Bone marrow (tissue), 2 donors: Measurements from ENCODE around the gene PTGDS.
A peak's percentile ranks its signal among the peaks of the same experiment; 100 is the strongest.

Source experiments
- DNase-seq, 2 donors: peaks; one replicate each; lab custom pipeline; 2025; lab: John Stamatoyannopoulos, UW

PTGDS gene

DNA sequence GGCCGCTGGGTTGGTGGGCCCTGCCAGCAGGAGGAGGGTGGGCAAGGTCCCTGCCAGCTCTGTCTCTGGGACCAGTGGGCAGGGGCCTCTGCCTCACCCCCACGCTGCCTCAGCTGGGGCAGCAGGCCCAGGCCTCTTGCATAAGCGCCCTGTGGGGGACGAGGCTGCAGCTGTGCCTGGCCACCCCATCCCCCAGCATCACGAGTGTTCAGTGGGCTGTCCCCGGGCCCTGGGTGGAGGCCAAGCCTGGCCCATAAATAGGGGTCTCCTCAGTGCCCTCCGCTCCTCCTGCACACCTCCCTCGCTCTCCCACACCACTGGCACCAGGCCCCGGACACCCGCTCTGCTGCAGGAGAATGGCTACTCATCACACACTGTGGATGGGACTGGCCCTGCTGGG lies at the start of gene PTGDS:
Gene PTGDS, plus strand, starts transcription at position 282 of the 400 bp plus-strand sequence. Its CDS starts 75 bp downstream, at position 357.
- no peak for DNase-seq

DNA sequence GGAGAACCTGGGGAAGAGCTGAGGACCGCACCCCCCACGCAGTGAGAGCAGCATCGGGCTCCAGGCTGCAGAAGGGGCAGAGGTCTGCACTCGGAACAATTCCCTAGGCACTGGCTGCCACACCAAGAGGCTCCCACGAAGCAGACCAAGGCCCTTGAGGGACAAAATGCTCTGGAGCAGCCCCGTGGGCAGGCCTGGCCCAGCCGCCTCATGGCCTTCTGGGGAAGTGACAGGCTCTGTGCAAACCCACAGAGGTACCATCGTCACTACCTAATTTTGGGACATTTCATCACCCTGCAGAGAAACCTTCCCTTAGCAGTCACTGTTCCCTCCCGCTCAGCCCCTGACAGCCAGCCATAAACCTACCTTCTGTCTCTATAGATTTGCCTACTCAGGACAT lies 48.7 kb upstream of the PTGDS start:
- no peak for DNase-seq

DNA sequence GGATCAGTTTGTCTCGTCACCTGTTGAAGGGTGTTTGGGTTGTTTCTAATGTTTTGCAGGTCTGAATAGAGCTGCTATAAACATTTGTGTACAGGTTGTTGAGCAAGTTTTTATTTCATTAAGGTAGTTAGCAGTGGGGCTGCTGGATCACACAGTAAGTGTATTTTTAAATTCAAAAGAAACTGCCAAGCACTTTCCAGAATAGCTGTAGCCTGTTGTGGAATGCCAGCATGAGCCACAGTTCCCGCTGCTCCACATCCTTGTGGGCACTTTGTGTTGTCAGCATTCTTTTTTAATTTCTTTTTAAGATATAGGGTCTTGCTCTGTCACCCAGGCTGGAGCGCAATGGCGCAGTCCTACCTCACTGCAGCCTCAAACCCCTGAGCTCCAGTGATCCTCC lies 47.3 kb upstream of the PTGDS start:
- DNase-seq, result no peak

DNA sequence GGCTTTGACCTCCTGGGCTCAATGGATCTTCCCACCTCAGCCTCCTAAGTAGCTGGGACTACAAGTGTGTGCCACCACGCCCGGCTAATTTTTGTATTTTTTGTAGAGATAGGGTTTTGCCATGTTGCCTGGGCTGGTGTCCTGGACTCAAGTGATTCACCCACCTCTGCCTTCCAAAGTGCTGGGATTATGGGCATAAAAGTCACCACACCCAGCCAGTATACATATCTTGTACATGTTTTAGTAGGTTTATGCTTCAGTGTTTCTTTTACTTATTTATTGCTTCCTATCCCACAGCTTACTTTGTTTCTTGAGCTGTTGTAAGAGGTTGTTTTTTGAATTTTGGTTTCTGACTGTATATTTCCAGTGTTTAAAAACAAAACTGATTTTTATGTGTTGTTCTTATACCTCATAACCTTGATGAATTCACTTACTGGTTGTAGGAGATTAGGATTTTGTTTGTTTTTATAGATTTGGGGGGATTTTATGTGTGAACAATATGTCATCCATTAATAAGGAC lies 45.6 kb upstream of the PTGDS start:
- no peak for DNase-seq

DNA sequence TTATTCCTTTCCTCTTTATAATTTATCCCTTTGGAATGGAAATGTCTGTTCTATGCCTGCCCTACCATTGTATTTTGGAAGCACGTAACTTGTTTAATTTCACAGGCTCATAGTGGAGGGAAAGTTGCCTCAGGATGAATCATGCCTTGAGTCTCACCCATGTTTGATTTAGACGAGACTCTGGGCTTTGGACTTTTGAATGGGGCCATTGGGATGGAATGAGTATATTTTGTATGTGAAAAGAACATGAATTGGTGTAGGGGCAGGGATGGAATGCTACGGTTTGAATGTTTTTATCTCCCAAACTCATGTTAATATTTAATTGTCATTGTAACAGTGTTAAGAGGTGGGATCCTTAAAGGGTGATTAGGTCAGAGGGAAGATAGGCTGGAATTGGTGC lies 43.0 kb upstream of the PTGDS start:
- no peak for DNase-seq

DNA sequence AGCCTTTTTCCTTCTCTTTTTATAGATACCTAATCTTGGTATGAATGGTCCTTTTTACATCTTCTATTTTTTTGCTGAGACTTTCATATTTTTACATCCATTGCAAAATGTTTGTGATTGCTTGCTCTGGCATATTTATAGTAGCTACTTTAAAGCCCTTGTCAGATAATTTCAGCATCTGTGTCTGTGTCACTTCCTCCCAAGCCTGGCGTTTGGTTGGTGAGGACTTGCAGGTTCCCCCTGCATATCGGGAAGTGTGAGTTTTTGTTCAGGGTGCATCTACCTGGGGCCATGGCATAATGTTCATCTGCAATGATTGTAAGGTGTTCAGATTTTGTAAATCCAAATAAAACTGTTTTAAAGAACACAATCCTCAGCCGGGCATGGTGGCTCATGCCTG lies 41.7 kb upstream of the PTGDS start:
- no peak for DNase-seq

DNA sequence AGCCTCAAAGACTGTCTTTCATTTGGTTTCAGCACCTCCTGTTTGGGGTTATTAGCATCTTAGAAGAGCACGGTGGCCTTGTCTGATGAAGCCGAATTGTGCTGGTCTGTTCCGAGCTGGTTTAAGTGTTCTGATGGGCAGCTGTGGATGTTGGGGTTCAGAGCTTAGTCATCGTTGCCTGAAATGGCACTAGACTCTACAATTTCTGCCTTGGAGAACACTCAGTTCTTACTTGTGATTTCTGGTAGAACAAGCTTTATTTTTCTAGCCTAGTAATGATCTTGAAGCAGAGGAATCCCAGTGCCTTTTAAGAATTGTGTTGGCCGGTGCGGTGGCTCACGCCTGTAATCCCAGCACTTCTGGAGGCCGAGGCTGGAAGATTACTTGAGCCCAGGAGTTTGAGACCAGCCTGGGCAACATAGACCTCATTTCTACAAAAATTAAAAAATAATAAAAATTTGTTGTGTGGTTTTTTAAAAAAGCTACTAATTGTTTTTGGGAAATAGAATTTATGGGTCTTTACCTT lies 40.6 kb upstream of the PTGDS start:
- no peak for DNase-seq

DNA sequence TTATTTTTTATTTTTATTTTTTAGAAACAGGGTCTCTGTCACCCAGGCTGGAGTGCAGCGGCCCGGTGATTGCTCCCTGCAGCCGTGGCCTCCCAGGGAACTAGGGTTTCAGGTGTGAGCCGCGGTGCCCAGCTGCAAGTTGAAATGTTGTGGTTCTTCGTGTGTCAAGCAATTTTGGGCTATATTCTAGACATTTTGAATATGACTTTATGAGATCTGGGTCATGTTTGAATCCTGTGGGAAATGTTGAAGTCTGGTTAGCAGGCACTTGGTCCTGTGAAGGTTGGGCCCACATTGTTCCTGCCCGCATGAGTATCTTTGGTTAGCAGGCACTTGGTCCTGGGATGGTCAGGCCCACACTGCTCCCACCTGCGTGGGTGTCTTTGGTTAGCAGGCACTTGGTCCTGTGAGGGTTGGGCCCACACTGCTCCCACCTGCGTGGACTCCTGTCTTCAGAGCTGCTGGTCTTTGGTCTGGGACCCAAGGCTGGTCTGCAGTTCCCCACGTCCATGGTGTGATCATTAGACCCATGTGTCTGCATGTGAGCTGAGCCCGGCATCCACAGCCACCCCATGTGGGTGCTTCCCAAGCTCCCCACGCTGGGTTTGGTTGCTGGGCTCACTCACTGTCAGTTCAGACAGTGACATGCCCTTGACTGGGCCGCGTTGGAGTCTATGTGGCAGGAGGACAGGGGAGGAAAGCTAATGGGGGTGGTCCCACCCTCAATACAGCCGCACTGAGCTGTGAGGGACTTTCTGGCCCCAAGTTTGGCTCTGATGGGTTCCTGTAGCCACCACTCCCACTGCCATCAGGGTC lies 39.9 kb upstream of the PTGDS start:
- DNase-seq, result no peak

DNA sequence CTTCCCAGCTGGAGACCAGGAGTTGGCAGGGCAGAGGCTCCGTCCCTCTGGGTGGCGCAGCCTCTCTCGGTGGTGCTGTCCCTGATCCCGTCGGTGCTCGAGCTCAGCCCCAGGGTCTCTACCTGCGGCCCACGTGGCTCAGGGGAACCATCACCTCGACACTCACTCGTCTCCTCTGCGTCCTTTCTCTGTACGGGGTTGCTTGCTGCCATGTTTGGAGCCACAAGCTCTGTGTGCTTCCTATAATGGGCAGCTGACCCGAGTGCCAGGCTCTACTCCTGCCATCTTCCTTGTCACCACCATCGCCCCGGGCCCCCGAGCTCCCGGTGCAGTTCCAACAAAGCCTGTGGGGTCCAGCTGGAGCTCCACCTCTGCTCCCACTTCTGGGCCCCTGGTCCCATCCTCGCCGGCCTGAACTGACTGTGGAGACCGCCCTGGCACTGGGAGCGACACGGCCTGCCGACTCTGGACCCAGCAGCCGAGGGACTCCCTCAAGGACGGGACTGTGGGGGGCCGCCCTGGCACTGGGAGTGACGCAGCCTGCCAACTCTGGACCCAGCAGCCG lies 37.8 kb upstream of the PTGDS start:
- DNase-seq, result no peak

DNA sequence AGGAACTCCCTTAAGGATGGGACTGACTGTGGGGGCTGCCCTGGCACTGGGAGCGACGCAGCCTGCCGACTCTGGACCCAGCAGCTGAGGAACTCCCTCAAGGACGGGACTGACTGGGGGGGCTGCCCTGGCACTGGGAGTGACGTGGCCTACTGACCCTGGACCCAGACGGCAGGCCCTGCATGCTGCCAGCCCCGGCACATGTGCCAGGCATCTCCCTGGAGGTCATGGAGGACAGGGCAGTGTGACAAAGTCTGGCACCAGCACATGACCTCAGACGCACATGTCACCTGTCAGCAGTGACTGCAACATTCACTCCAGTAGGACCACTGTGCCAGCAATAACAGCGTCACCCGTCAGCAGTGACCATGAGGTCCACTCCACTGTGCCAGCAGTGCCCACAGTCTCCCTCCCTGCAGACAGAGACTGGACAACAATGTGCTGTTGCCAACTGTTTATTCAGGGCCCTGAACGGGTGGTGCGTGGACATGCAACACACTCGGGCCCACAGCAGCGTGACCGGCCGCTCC lies 37.2 kb upstream of the PTGDS start:
- DNase-seq, result no peak

DNA sequence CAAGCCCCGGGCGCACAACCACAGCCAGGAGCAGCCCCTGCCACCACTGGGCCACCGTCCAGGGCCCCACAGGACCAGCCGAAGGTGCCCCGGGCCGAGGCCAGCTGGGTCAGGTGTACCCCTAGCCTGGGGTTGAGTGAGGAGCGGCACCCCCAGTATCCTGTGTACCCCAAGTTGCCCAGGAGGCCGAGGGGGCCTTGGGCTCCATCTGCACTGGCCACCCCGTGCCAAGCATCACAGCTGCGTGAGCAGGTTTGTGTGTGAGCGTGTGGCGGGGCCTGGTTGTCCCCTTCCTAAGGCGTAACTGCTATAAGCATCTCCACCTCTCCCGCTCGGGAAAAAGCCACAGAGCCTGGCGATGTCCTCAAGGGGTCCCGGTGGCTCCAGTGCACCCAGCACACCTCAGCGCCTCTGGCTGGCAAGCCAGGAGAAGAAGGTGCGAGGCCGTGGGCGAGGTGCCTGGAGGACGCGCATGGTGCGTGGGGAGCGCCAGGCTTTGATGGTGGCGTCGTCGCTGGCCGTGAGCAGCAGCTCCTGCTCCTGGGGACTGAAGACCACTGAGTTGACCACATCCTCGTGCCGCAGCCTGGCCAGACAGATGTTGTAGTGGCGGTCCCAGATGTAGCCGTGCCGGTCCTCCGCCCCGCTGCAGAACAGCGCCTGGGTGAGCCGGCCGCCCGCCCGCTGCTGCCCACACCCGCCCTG lies 36.6 kb upstream of the PTGDS start:
- DNase-seq, result no peak

DNA sequence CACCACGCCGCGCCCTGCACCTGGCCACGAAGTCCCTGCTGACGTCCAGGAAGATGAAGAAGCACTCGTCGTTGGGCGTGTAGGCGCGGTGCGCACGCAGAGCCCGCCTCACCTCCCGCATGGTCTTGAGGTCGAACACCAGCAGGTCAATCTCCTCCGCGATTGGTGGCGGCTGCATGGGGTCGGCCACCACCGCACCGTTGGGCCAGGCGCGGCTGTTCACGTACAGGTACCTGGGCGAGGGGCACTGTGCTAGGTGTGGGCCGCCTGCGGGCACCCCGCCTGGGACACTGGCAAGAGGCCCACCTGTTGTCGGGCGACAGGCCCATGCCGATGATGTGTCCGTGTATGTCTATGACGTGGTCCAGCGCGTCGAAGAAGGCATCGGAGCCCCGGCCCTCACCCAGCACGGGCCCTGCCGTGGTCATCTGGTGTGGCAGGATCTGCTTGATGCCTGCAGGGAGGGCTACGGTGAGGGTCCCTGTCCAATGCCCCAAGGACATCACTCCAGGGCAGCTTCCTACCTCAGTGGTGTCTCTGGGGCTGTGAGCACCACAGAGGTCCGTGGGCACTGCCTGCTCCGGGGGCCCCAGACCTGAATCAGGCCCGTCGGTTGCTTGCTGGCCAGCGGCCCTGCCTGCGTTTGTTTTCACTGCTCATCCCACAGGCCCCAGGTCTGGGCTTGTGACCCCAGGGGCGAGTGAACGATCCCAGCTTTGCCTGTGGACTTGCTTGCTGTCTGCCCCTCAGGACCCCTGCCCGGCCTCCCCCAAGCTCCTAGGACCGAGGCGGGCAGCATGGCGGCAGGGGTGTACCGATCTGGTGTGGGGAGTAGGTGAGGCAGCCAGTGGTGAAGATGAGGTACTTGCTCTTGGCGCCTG lies 35.8 kb upstream of the PTGDS start:
- no peak for DNase-seq

DNA sequence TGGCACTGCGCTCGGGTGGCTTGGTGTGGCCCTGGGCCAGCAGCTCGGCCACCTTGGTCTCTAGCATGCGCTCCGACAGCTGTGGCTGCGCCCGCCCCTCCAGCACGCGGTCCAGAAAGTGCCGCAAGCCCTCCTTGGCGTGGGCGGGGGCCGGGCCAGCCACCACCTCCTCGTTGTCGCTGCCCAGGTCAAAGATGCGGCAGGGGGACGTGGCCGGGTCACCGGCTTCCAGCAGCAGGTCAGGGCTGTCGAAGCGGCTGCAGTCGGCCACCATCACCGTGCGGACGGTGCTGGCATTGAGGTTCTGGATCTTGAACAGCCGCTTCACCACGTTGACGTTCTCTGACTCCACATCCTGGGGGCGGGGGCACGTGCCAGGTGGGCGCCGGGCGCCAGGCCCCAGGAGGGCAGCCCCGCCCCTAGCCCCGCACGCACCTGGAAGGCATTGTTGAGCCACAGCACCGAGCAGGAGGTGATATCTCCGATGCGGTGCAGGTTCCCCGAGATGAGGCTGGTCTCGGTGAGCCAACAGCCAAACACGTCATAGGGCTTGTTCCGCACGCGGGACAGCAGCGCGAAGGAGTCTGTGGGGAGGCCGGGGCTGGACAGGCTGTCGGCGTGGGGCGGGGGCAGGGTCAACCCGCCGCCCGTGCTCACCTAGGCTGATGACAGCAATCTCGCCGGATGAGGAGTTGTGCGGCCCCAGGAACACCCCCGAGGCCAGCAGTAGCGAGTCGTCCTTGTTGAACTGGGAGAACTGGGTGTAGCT lies 35.0 kb upstream of the PTGDS start:
- DNase-seq, result no peak

DNA sequence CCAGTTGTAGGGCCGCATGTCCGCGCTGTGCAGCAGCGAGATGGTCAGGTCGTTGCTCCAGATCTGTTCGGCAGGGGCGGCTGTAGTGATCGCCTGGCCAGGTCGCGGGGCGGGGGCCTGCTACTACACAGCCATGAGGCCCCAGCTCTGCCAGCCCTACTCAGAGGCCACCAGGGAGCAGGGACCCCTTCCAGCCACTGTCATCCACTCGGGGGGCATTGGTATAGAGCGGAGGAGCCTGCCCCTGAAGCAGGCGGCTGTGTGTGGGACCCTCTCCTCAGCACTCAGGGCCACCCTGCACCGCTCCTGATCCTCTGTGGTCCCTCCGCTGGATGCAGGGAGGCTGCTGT lies 34.4 kb upstream of the PTGDS start:
- no peak for DNase-seq

DNA sequence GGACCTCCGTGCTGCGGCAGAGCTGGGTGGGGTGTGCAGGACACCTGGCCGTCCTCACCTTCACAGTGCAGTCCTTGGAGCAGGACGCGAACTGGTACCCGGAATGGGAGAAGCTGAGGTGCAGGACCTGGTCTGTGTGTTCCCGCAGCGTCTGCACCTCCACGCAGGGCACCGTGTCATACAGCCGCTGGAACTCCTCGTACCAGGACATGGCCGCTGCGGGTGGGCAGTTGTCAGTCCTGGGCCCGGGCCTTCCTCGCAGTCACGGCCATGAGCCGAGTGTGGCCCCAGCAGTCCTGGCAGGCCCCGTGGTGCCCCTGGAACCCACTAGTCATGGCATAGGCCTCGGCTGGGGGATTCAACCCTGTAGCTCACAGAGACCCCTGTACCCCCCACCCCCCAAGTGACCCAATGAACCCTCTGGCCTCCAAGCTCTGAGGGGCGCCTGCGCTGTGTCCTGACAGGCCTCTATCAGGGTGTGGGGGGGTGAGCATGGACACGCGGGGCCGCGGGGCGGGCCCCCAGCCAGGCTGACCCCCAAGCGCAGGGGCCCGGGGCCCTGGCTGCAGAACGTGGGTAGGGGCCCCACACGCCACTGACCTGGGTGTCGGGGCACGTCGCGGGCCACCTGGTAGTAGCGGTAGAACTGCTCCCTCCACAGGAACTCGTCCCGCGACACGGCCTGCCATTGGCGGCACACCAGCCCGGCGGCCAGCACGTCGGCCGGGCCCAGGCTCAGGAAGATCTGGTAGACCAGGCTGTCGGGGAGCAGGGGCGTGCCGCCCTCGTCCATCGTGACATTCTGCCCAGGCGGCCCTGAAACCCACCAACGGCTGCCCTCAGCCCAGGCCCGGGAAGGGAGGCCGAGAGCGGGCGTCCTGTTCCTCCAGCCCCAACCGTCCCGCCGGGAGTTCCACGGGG lies 33.8 kb upstream of the PTGDS start:
- no peak for DNase-seq

DNA sequence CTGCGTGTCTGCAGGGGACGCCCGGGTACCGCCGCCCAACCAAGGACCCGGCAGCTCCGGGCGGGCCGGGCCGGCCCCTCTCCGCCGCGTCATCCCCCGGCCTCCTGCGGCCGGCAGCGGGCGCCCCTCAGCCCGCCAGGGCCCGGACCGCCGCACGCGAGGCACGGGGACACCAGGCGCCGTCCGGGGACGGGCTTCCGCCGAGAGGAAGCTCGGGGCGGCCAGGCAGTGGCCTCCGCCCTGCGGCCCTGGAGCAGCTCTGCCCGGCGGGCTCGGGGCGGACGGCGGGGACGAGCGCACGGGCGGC lies 33.1 kb upstream of the PTGDS start:
- DNase-seq, result no peak

DNA sequence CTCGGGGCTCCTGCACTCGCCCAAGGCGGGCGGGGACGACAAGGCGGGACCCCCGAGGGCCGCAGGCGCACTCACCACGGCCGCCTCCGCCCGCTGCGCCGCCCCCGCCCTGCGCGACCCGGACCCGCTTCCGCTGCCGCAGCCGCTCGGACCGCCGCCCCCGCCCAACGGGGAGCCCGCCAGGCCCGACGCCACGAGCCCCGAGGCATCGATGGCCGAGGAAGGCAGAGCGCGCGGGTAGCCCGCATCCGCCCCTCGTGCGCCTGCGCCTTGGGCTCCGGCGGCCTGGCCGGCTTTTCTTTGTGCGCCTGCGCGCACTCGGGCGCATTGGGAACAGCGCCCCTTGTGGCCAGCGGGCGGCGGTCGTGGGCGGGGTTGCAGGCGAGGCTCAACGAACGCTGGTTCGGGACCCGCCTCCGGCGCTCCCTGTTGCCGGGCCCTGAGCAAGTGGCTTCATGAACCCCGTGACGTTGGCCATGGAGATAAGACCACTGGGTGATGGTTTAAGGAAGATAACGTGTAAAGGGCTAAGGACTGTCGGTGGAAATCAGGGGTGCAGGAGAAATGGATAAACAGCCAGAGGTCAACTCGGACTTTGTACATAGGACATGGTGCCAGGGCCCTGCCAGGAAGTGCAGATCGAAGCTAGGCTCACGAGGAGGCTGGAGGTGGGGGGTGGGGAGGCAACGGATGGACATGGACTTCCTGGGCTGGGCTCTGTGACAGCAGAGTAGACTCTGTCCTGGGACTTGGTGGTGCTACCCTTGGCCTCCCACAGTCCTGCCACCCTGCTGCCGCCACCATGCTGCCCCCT lies 32.6 kb upstream of the PTGDS start, which contains the start of the genes C8G and FBXW5:
Gene C8G, plus strand, starts transcription at position 725 of the 814 bp plus-strand sequence. Its CDS starts 78 bp downstream, at position 803.
Gene FBXW5, minus strand, starts transcription at position 220 of the 814 bp plus-strand sequence. CDS start 655 bp downstream, outside the sequence.
- DNase-seq, result peak; percentile 82 to 89

DNA sequence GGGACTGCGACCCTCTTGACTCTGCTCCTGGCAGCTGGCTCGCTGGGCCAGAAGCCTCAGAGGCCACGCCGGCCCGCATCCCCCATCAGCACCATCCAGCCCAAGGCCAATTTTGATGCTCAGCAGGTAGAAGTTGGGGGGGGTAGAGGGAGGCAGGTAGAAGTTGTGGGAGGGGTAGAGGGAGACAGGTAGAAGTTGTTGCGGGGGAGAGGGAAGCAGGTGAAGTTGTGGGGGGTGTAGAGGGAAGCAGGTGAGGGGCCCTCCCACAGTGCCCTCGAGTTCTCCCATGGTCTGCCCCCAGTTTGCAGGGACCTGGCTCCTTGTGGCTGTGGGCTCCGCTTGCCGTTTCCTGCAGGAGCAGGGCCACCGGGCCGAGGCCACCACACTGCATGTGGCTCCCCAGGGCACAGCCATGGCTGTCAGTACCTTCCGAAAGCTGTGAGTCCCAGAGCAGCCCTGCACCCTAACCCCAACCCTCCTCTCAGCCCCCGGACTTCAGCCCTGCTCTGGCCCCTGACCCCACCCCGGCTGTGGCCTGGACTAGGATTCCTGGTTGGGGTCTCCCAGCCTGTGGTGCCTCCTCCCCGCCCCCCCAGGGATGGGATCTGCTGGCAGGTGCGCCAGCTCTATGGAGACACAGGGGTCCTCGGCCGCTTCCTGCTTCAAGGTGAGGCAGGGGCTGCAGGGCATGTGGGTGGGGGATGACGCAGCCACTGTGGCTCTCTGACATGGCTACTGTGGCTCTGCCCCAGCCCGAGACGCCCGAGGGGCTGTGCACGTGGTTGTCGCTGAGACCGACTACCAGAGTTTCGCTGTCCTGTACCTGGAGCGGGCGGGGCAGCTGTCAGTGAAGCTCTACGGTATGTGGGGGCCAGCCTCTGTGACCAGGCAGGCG lies 31.7 kb upstream of the PTGDS start:
- DNase-seq, result no peak
